ENCODE data around the gene RELN.

DNA sequence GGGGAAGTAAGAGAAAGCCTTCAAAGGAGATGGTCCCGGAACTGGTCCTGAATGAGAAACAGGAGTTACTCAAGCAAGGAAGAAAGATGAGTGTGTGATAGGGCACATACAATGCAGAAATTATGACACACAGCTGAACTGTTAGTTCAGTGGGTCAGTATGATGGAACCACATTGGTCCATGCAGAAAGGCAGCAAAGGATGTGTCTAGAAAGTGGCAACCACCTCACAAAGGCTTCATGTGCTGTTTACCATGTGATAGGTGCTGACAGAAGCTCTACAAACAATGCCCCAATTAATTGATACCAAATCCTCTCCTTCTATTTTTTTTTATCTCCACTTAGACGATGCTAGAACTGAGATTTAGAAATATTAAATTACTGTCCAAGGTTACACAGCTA, 258.3 kb downstream of the RELN start:
- TF ChIP-seq CTCF (IDR thresholded peaks at IDR 0.05) (no peak), POLR2A (IDR thresholded peaks at IDR 0.05) (no peak)
